HL-60/S4 (cell line): ENCODE data around the gene CXorf58.
"Not testable (repeated sequence)": the region's sequence is repeated elsewhere in the genome, so short reads cannot be mapped to it uniquely, and the experiment has no call there.

Experiments
- in situ Hi-C: fragments of 300-500 bp; cut with MboI; formaldehyde crosslinking; loops from 2 replicates; pipeline ENCODE4 v1.14.3; 2022; ENCODE audit warnings: low sequenced_read_pairs

The CXorf58 gene

DNA sequence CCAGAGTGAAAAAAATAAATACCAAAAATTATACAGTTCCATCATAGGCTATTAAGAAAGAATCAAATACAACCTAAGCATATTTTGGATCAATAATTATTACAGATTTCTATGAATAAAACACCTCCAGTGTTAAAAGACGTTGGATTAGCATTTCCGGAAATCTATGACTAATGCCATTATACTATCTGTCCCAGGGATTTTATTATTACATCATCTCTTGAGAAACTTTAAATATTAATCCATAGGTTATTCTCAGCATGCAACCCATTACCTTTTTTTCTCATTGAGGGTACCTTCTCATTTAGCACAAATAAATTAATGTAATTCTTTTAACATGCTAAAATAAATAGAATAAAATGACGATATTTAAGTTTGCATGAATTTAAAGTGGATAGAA is 44.6 kb downstream of the CXorf58 start:
- in situ Hi-C loops, result no loop called here

- in situ Hi-C loops, result no loop called here
These were observed 45.4 kb downstream of the CXorf58 start for GRCh38 chrX:23952984-23953907.

DNA sequence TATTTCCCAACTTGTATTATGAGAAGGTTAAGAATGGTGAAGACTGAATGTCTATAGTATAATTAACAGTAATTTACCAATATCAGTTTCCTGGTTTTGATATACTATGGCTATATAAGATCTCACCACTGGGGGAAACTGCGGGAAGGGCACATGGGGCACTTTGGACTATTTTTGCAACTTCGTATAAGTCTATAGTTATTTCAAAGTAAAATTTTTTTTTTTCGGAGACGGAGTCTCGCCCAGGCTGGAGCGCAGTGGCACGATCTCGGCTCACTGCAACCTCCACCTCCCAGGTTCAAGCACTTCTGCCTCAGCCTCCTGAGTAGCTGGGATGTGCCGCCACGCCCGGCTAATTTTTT is 46.1 kb downstream of the CXorf58 start:
- in situ Hi-C loops, result no loop called here

GRCh38 chrX:23954396-23954795 is 46.6 kb downstream of the CXorf58 start:
- in situ Hi-C loops, result no loop called here

DNA sequence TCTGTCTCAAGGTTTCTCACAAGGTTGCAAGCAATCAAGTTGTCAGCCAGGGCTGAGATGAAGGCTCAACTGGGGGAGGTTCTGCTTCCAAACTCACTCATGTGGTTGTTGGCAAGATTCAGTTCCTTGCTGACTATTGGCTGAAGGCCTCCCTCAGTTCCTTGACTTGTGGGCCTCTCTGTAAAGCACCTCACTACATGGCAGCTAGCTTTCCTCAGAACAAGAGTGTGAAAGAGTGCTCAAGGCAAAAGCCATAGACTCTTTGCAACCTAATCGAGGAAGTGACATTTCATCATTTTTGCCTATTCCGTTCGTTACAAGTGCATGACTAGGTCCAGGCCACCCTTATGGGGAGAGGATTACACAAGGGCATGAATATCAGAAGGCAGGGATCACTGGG is 52.0 kb downstream of the CXorf58 start:
- in situ Hi-C loops, result no loop called here

- in situ Hi-C loops, result no loop called here
These were observed 56.4 kb downstream of the CXorf58 start for GRCh38 chrX:23964191-23964590.

GRCh38 chrX:23965630-23966029 is 57.8 kb downstream of the CXorf58 start:
- in situ Hi-C loops, result not testable (repeated sequence)

DNA sequence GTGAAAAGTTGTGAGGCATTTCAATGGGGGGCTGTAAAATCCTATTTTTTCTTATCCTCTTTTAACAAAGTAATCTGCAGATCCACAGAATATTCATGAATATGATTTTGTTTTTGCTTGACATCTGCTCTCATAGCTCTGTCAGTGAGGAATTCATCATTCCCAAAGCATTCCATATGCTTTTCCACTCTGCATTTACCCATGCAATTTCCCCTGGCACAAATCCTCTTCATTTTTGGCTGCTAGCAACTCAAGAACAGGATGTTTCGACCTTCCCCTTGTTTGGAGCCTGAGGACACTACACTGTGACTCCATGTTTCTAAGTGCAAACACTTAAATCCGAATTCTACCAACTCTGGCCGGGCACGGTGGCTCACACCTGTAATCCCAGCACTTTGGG is 70.7 kb downstream of the CXorf58 start:
- in situ Hi-C loops, result no loop called here

DNA sequence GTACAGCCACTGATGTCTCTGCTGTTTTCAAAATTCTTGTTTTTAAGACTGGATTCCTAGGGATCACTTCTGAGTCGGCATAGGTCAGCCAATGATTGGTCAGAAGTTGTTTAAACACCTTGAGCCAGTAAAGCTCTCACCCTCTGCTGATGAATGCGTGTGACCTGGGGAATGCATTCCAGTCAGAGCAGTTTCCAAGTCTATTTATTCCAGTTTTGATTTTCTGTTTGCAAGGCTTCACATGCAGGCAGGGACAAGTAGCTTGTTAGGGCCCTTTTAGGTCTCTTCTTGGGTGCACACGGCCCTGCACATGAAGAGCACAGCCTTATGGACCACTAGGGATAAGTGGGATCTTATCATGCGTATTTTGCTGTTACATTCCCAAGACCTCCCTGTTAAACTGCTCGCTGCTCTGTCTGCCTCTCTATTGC is 72.2 kb downstream of the CXorf58 start:
- in situ Hi-C loops, result no loop called here

- in situ Hi-C loops, result no loop called here
These were observed 73.4 kb downstream of the CXorf58 start for GRCh38 chrX:23981222-23981621.

DNA sequence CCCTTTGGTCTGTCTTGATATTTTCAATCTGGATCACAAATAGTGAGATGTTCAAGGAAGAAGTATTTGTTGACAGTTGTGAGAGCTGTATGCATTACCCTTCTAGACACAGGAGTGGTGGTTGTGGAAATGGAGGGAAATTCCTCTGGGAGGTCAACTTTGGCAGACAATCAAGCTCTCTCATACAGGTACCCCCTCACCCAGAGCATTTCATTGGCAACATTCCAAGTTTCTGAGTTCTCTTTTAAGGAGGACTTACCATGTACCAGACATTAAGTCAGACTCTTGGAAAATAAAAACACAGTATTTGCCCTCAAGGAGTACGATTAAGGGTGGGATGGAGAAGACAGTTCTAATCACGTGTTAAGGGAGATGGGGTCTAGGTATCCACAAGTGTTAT is 73.9 kb downstream of the CXorf58 start:
- in situ Hi-C loops, result no loop called here

DNA sequence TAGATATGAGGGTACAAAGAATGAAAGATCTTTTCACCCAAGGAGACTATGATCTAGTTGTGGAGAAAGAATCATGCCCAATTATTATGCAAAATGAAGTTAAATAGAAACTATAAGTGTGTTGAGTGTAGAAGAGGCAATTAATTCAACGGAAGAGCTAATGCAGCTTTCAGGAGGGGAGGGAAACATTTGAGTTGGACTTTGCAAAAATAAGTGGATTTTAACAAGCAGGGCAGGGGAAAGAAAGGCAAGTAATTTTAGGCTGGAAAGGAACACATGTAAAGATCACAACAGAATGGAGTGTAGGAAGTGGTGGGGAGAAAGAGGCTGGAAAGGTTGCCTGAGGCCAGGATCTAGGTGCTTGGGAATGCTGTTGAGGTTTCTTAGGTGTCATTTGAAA is 75.1 kb downstream of the CXorf58 start:
- in situ Hi-C loops, result no loop called here
